T-cell (primary cell): ENCODE data around the gene SRGAP2C. TPM values are rescaled to one million over a fixed set of nuclear protein-coding genes. Genes with fewer than 3 reads are reported as not detected.
"Not testable (repeated sequence)": the region's sequence is repeated elsewhere in the genome, so short reads cannot be mapped to it uniquely, and the experiment has no call there.

ENCODE experiments used
- ATAC-seq, 4 experiments: fragments of 200-7000 bp in 3 of 4; fragments of 150-1000 bp in 1 of 4; cut with Tn5 transposase; replicated peaks in 1 of 4; 1 replicate in 3 of 4; 2 replicates in 1 of 4; pipeline ENCODE4 v1.10.0; 2021; ENCODE audit warnings: moderate library complexity in 3 of 4, mild to moderate bottlenecking in 2 of 4, moderate number of reproducible peaks in 1 of 4
- CTCF ChIA-PET, 2 donors: fragments of 300-600 bp; sonication (Branson Sonifier 250); formaldehyde crosslinking; loops; one replicate each; lab custom pipeline; 2022; ENCODE audit warnings: antibody characterized with exemption in 2 of 2; lab: Charles Lee
- POLR2A ChIA-PET, 2 donors: fragments of 300-600 bp; sonication (Branson Sonifier 250); formaldehyde crosslinking; loops; one replicate each; lab custom pipeline; 2022; ENCODE audit warnings: antibody characterized with exemption in 2 of 2; lab: Charles Lee
- DNase-seq, 35 experiments: peaks; one replicate each; pipeline versions ENCODE4 v3.0.0 to v3.0.0-alpha.2; 2013 to 2023
- H3K27ac ChIP-seq: one replicate; pipeline ENCODE4 v1.5.1; 2013; ENCODE audit warnings: low read length
- H3K27me3 ChIP-seq, 2 experiments: replicated peaks in 1 of 2; 1 replicate in 1 of 2; 2 replicates in 1 of 2; pipeline versions ENCODE4 v1.6.1 to v1.7.0; 2013; ENCODE audit warnings: low read length in 1 of 2, mixed read lengths in 1 of 2; ENCODE audit not compliant: control insufficient read depth in 2 of 2, insufficient read depth in 2 of 2; ENCODE audit errors: extremely low read depth in 1 of 2
- H3K36me3 ChIP-seq, 2 donors: 1 replicate in 1 of 2; 2 replicates in 1 of 2; pipeline versions ENCODE4 v1.6.1 to v1.7.0; 2013; ENCODE audit warnings: low read length in 1 of 2; ENCODE audit not compliant: control insufficient read depth in 2 of 2, insufficient read depth in 1 of 2; ENCODE audit errors: extremely low read depth in 1 of 2
- H3K4me1 ChIP-seq, 2 experiments: 1 replicate in 1 of 2; 2 replicates in 1 of 2; pipeline versions ENCODE4 v1.6.1 to v1.7.0; 2013; ENCODE audit warnings: low read length in 2 of 2, mixed read lengths in 1 of 2; ENCODE audit not compliant: insufficient read depth in 2 of 2, control insufficient read depth in 1 of 2; ENCODE audit errors: extremely low read depth in 1 of 2
- H3K4me3 ChIP-seq, 2 donors: 1 replicate in 1 of 2; 2 replicates in 1 of 2; pipeline versions ENCODE4 v1.5.1 to v1.7.0; 2013; ENCODE audit warnings: mild to moderate bottlenecking in 2 of 2, low read length in 1 of 2, moderate library complexity in 1 of 2; ENCODE audit not compliant: control insufficient read depth in 1 of 2; ENCODE audit errors: extremely low read depth in 1 of 2
- H3K9me3 ChIP-seq: 2 replicates; pipeline ENCODE4 v1.7.0; 2013
- H3K27ac Mint-ChIP-seq, 2 donors: one replicate each; pipeline ENCODE4 v1.8.0; 2020 to 2021; ENCODE audit warnings: mild to moderate bottlenecking in 2 of 2, mixed read lengths in 2 of 2
- H3K27me3 Mint-ChIP-seq, 2 donors: one replicate each; pipeline ENCODE4 v1.8.0; 2021 to 2022; ENCODE audit warnings: mixed read lengths in 2 of 2
- H3K36me3 Mint-ChIP-seq: one replicate; pipeline ENCODE4 v1.8.0; 2021; ENCODE audit warnings: mixed read lengths
- H3K4me1 Mint-ChIP-seq, 3 donors: one replicate each; pipeline ENCODE4 v1.8.0; 2020 to 2022; ENCODE audit warnings: mixed read lengths in 3 of 3, mild to moderate bottlenecking in 1 of 3
- H3K4me3 Mint-ChIP-seq, 3 donors: one replicate each; pipeline ENCODE4 v1.8.0; 2020 to 2022; ENCODE audit warnings: mild to moderate bottlenecking in 3 of 3, mixed read lengths in 3 of 3, moderate library complexity in 3 of 3
- H3K9me3 Mint-ChIP-seq, 3 donors: one replicate each; pipeline ENCODE4 v1.8.0; 2020 to 2022; ENCODE audit warnings: mixed read lengths in 3 of 3
- WGBS: methylation state at CpG from one replicate; pipeline ENCODE4 v1.1.5; 2013; ENCODE audit warnings: missing lambda C conversion rate; ENCODE audit not compliant: insufficient coverage; 5-methylcytosine and 5-hydroxymethylcytosine counted together
- total RNA-seq, 35 experiments: library from RNA in 6 of 35; stranded (reverse) in 6 of 35; fragments of 120-200 nt in 1 of 35; gene quantifications; one replicate each; pipeline versions ENCODE4 v1.2.1 to v1.2.4 and lab custom pipeline; 2013 to 2026

The SRGAP2C gene
- total RNA-seq, 5 donors from 2014 or later (not counting 1 experiment from before 2014, with no cell fraction given) = 11.1 to 23.2 (median 19.1) TPM

DNA sequence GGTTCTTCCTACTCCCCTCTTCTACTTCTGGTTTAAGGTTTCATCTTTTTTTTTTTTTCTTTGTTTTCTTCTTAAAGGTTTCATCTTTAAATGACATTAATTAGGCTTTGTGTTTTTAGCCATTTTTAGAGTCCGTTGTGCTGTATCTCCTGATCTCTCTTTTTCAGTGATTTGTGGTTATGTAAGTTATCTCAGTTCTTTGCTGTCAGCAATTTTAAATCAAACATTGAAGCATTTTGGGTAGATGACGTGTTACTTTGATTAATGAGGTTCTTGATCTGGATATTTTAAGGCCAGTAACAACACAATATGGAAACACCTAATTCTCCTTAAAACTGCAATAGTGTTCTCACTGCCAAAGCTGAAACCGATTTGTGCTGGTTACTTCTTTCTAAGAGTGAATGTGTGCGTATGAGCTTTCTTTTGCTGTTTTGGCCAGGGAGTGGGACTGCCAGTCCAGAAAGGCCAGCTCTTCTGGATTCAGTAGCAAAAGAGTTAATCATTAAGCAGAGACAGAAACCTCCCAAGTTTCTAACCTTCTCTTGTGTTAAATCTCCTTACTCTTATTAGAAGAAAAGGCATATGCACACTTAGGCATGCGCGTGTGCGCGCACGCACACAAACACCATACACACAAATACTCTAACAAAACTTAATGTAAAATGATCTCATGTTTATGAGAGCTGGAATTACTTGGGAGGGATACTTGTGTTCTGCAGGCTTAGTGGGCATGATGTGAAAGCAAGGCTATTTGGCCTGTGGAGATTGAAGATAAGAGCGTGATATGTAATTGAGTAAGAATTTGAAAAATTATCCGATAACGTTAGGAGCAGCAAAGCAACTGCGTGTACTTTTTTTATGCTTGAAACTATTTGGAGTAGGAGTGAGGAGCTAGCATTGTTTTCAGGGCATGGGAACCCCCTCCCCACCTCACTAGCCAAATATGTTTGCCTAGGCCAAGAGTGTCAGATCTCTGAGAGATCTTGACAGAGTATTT, 16.5 kb downstream of the SRGAP2C start:
- H3K36me3 ChIP-seq, ATAC-seq, H3K4me3 Mint-ChIP-seq, POLR2A ChIA-PET, H3K4me1 Mint-ChIP-seq, CTCF ChIA-PET, DNase-seq, H3K9me3 ChIP-seq, H3K27me3 ChIP-seq, H3K4me1 ChIP-seq, H3K27ac ChIP-seq, H3K36me3 Mint-ChIP-seq, H3K27ac Mint-ChIP-seq, H3K9me3 Mint-ChIP-seq, H3K4me3 ChIP-seq, H3K27me3 Mint-ChIP-seq: not testable (repeated sequence)
- WGBS = no CpG with 5 or more reads among the region's 13 CpGs

DNA sequence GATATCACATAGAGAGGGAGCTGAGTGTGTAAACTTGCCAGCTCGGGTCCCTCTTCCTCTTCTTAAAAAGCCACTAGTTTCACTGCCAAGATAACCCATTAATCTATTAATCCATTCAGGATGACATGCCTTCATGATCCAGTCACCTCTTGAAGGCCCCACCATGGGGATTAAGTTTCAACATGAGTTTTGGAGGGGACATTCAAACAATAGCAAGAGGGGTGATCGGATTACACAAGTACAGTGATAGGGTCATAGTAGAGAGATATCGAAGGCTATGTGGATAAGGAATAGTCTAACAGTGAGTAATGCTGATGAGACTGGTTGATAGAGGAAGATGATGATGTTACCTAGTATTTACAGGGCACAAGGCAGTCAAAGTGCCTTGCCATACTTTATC, 18.2 kb downstream of the SRGAP2C start:
- H3K27me3 ChIP-seq, H3K4me1 Mint-ChIP-seq, H3K4me3 Mint-ChIP-seq, H3K36me3 Mint-ChIP-seq, DNase-seq, H3K27ac ChIP-seq, H3K36me3 ChIP-seq, POLR2A ChIA-PET, H3K9me3 ChIP-seq, H3K27me3 Mint-ChIP-seq, H3K27ac Mint-ChIP-seq, H3K9me3 Mint-ChIP-seq, ATAC-seq, CTCF ChIA-PET, H3K4me3 ChIP-seq, H3K4me1 ChIP-seq: not testable (repeated sequence)
- WGBS = no CpG with 5 or more reads among the region's 3 CpGs

DNA sequence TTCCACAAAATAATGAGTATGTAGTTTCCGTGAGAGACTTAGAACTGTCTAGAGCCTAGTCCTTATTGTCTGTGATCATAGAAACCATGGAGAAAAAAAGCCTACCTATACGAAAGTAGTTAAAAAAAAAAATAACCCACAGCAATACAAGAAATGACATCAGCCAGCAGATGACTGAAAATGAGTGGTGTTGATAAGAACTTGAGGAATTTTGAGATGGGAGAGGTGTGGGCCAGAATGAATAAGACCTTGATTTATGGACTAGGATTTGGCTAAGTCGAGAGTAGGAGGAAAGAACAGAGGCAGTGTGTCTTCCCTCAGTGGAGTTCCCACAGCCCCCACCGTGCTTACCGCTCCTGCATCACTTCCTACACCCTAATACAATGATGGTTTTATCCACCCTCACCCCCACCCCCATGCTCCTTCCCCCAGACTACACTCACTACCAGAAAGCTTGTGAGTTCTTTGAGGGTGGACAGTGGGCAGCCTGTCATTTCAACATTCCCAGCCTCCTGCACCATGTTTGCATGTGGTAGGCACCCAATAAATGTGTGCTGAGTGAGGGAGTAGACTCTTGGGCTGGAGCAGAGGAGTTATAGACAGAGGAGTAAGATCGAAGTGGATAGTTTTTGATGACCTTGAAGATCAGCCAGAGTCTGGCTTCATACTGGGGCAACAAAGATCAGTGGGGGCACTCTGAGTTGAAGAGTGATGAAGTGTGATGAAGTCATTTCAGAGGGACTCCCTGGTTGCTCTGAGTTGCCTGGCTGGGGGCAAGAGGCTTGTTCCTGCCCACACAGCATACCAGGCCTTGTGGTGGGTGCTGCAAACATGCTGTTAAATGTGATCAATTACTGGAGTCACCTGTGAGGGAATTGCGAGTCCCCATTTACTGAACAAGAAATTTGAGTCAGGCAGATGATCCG, 21.3 kb downstream of the SRGAP2C start:
- H3K27ac Mint-ChIP-seq, H3K36me3 ChIP-seq, H3K27ac ChIP-seq, H3K4me3 Mint-ChIP-seq, H3K36me3 Mint-ChIP-seq, POLR2A ChIA-PET, H3K27me3 ChIP-seq, H3K27me3 Mint-ChIP-seq, H3K4me1 ChIP-seq, DNase-seq, CTCF ChIA-PET, H3K9me3 ChIP-seq, H3K4me3 ChIP-seq, H3K4me1 Mint-ChIP-seq, H3K9me3 Mint-ChIP-seq, ATAC-seq: not testable (repeated sequence)
- WGBS = 100% methylated on average over 1 of the region's 8 CpGs

DNA sequence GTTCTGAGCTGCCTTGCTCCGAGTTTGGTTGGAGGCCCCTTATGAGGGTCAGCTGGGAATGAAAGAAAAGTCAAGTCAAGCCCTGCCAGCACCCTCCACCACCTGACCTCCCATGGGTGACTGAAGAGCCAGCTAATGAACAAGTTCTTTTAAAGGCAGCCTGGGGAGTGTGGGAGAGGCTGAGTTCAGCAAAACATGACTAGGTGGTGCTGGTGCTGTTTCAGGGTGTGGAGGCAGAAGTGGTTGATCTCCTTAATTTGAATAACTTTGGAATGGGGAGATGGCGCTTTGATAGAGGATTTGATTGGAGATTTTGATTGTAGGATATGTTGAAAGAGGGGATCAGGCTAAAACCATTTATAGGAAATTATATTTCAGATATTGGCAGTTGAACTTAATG, 22.6 kb downstream of the SRGAP2C start:
- H3K9me3 Mint-ChIP-seq, H3K4me3 Mint-ChIP-seq, ATAC-seq, H3K27me3 ChIP-seq, CTCF ChIA-PET, POLR2A ChIA-PET, H3K27me3 Mint-ChIP-seq, H3K36me3 ChIP-seq, H3K27ac ChIP-seq, H3K4me1 Mint-ChIP-seq, H3K27ac Mint-ChIP-seq, H3K9me3 ChIP-seq, H3K36me3 Mint-ChIP-seq, H3K4me3 ChIP-seq, DNase-seq, H3K4me1 ChIP-seq: not testable (repeated sequence)
- WGBS = no CpG with 5 or more reads among the region's 2 CpGs

DNA sequence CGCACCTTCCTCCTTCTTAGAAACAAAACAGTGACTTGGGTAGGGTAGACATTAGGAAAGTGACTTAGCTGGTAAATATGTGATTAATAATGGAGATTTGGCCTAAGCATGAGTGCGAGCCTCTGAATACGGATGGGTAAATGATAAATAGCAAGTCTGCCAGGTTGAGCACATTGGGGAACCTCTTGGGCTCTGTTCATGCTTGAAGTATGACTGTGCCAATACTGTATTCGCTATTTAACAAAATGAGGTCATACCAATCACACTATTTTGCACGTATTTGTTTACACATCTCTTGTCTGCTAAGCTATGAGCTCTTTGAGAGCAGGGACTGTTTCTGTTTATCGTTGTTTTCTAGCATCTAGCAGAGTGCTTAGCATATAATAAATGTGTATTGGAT, 23.6 kb downstream of the SRGAP2C start:
- POLR2A ChIA-PET, H3K4me1 ChIP-seq, H3K27ac Mint-ChIP-seq, H3K9me3 Mint-ChIP-seq, H3K4me3 Mint-ChIP-seq, H3K36me3 Mint-ChIP-seq, H3K36me3 ChIP-seq, ATAC-seq, H3K27ac ChIP-seq, H3K27me3 Mint-ChIP-seq, H3K4me1 Mint-ChIP-seq, DNase-seq, H3K9me3 ChIP-seq, H3K4me3 ChIP-seq, CTCF ChIA-PET, H3K27me3 ChIP-seq: not testable (repeated sequence)
- WGBS = no CpG with 5 or more reads among the region's 6 CpGs

DNA sequence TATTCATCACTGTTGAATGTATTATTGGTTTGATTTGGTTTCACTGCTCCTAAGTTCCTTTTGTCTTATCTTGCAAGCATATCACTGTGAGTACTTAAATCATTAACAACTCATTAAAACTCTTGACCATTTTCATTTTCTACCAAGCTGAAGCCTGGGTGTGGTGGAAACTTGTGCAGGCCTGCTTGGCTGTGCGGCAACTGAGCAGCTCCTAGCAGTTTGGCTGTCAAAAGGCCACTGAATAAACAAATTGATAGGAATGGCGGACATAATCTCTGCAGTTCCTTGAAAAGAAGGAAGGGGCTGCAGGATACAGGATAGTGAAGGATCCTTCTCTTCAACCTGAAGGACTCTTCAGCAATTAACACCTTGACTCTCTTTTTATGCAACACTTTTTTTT, 26.0 kb downstream of the SRGAP2C start:
- H3K36me3 Mint-ChIP-seq, CTCF ChIA-PET: not testable (repeated sequence)

More for the DNA sequence above, 26.0 kb downstream of the SRGAP2C start:
- WGBS = no CpG with 5 or more reads among the region's 2 CpGs
- ATAC-seq, H3K4me1 ChIP-seq, H3K36me3 ChIP-seq, DNase-seq, H3K9me3 Mint-ChIP-seq, H3K4me1 Mint-ChIP-seq, POLR2A ChIA-PET, H3K4me3 ChIP-seq, H3K27me3 Mint-ChIP-seq, H3K9me3 ChIP-seq, H3K27me3 ChIP-seq, H3K4me3 Mint-ChIP-seq, H3K27ac Mint-ChIP-seq, H3K27ac ChIP-seq: not testable (repeated sequence)
